ENCODE measurements around the gene MYO16.
"Not testable (repeated sequence)": the region's sequence is repeated elsewhere in the genome, so short reads cannot be mapped to it uniquely, and the experiment has no call there.

The MYO16 gene

GRCh38 chr13:109211616-109212015 lies 582.2 kb downstream of the MYO16 start:
- no peak for DNase-seq

- DNase-seq = no peak
Observed at GRCh38 chr13:109212650-109213049, 583.2 kb downstream of the MYO16 start.

- no peak for DNase-seq
Observed at GRCh38 chr13:109213714-109214113, 584.3 kb downstream of the MYO16 start.

- no peak for DNase-seq
Observed at GRCh38 chr13:109214393-109214792, 585.0 kb downstream of the MYO16 start.

DNA sequence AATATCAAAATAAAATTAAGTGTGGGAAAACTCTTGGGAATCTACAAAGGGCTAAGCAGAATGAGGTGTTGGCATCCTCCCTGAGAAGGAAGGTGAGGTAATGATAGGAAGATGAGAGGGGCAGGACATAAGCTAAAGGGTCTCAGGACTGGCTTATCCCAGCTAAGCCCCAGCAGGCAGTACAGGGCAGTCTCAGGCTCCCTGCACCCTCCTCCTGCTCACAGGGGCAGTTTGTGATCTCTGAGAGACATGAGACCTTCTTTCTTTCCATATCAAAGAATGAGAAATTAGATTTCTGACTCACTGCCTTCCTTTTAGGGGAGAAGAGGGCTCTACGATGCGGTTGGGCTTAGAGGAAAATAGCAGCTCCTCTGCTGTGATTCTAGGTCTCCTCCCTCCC lies 586.0 kb downstream of the MYO16 start:
- DNase-seq = no peak

DNA sequence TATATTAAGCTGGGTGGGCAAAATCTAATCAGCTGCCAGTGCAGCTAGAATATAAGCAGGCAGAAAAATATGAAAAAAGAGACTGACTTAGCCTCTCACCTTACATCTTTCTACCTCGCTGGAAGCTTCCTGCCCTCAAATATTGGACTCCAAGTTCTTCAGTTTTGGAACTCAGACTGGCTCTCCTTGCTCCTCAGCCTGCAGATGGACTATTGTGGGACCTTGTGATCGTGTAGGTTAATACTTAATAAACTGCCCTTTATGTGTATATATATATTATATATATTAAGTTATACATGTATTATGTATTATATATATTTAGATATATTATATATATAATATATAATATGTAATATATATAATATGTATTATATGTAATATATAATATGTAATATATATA lies 588.1 kb downstream of the MYO16 start:
- DNase-seq = not testable (repeated sequence)

DNA sequence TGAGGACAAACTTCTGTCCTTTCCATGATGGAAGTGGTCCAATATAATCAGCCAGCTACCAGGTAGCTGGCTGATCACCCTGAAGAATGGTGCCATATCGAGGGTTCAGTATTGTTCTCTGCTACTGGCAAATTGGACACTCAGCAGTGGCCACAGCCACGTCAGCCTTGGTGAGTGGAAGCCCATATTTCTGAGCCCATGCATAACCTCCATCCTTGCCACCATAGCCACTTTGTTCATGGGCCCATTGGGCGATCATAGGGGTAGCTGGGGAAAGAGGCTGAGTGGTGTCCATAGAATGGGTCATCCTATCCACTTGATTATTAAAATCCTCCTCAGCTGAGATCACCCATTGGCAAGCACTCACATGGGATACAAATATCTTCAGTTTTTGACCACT lies 591.2 kb downstream of the MYO16 start:
- no peak for DNase-seq

GRCh38 chr13:109224033-109224432 lies 594.6 kb downstream of the MYO16 start:
- DNase-seq = no peak

GRCh38 chr13:109226631-109227030 lies 597.2 kb downstream of the MYO16 start:
- DNase-seq = no peak

GRCh38 chr13:109227344-109227940 lies 598.0 kb downstream of the MYO16 start:
- no peak for DNase-seq

DNA sequence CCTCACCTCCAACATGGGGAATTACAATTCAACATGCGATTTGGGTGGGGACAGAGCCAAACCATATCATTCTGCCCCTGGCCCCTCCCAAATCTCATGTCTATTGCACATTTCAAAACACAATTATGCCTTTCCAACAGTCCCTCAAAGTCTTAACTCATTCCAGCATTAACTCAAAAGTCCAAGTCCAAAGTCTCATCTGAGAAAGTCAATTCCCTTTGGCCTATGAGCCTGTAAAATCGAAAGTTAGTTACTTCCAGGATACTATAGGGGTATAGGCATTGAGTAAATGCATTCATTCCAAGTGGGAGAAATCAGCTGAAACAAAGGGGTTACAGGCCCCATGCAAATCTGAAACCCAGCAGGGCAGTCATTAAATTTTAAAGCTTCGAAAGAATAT lies 598.8 kb downstream of the MYO16 start:
- DNase-seq = no peak

- no peak for DNase-seq
Observed at GRCh38 chr13:109231888-109232287, 602.5 kb downstream of the MYO16 start.

GRCh38 chr13:109233293-109233692 lies 603.9 kb downstream of the MYO16 start:
- DNase-seq = no peak

- no peak for DNase-seq
Observed at GRCh38 chr13:109235901-109236300, 606.5 kb downstream of the MYO16 start.

GRCh38 chr13:109241160-109241559 lies 611.7 kb downstream of the MYO16 start:
- no peak for DNase-seq

DNA sequence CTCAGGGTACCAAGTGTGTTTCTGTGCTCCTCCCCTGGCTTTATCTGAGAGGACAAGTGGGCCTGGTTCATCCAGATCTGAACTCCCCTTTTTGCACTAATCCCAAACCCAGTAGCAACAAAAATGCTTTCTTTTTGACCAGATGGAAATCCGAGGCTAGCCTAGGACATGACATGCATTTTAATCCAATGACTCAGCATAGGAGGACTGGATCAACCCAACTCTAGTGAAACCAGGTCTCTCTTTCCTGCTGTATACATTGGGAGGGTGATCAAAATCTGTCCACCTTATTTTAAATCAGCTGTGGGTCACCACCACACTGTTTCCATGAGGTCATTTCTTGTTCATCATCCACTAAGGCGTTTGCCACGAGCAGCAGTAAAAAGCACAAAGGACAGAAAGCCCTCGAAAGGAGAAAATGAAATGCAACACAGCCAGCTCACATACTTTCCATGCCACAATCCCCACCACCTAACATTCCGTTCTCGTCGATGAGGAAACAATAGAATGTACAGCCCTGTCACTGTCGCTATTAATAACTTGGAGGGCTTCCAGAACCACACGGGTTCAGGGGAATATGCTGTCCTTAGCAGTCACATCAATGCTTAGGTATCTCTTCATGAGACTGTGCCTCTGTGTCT lies 614.0 kb downstream of the MYO16 start:
- peak; percentile 20 for DNase-seq

DNA sequence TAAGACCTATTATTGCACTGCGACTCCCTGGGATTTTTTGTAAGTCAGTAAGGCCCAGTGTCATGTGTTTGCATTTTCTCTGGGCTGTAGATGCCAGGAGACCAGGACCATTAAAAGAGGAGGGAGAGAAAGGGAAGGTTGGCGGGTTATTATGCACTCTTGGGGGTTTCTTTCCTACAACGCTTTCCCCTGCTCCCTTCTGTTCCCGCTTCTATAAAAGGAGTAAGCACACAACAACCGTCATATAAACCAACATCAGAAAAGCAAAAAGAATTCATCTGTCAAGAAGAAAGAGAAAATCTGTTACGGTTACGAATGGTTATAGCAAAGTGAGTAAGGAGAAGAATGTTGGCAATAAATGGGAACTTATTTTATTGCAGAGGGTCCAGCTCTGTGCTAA lies 615.2 kb downstream of the MYO16 start:
- no peak for DNase-seq

- DNase-seq = no peak
Observed at GRCh38 chr13:109246001-109246400, 616.6 kb downstream of the MYO16 start.

DNA sequence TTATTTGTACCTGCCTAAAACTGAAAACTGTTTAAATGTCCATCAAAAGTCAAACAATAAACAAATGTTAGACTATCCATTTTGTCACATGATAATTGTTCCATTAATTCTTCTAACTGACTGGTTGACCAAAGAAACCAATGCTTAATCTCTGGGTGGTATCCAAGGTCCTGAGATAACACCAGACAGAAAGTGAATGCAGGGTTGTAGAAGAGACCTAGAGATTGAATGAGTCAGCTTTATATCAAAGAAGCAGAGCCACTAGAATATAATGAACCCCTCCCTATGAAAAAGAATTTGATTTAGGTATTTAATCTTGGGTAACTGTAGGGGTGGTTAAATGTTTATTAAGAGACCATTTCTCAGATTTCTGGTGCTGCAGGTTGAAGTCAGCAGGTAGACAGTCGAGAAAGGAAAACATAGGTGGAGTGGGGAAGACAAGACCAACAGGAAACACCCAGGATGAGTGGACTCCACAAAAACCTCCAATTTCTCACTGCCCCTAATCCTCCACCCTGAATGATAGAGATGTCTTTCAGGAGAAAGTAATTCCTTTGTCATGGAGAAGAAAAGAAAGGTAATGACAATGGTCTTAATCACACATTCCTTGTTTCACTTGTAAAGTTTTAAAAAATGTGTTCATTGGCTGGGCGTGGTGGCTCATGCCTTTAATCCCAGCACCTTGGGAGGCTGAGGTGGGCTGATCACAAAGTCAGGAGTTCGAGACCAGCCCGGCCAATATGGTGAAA lies 620.5 kb downstream of the MYO16 start:
- DNase-seq = no peak

DNA sequence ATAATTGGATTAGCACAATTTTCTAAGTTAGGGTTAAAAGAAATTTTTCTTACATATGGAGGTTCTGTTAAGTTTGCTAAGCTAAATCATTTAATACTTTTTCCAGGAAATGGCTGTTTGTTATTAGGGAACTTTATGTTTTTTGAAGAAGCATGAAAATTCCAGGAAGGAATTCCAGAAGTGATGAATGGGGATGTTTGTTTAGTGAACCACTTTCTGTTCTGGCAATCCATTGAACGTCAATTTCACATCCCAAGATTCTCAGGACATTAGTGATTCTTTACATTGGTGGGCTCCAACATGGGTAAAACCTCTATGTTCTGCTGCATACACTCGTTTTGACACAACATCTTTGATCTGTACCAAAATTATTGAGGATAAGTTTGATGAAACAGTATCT lies 622.5 kb downstream of the MYO16 start:
- DNase-seq = no peak

- DNase-seq = no peak
Observed at GRCh38 chr13:109253316-109253715, 623.9 kb downstream of the MYO16 start.

- DNase-seq = no peak
Observed at GRCh38 chr13:109254274-109254673, 624.9 kb downstream of the MYO16 start.

DNA sequence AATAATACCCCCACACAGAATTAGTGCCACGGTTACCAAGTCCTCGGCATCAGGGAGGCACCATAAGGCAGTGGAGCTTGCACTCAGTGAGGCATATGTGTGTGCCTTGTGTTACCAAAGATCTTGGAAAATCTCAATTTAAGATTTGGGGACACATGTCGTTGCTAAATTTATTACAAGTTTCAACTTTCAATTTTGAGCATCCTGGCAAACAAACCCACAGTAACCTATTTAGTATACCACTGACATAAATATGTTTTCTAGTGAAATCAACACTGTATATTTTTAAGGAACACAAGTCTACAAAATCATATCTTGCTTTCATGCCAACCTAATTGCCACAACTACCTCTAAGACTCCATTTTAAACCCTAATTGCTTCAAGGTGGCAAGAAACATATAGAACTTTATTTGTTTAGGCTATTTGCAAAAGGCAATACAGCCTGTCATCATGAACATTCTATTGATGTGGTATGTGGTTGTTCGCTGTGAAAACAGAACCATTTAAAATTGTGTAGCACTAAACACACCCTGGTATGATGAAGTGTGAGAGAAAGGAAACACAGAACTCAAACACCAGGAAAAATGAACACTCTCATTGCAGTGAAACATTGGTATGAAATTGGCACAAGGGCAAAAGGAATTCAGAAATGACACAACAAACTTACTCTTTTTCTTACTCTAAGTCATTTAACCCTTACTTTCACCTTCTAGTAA lies 625.9 kb downstream of the MYO16 start:
- no peak for DNase-seq
